MM.1S (cell line): ENCODE results near the gene DSCAM.

Experiments used
- EZH2 ChIP-seq: fragments of 300-600 bp; sonication (generic); optimal IDR thresholded peaks from 2 replicates; pipeline ENCODE3; 2017; ENCODE audit warnings: low read depth, mild to moderate bottlenecking, antibody characterized with exemption, low read length, mixed read lengths
- TF ChIP-seq, protein P1 (sequence below): fragments of 300-600 bp; sonication (generic); IDR thresholded peaks from 2 replicates; pipeline ENCODE4 v1.5.1; 2016; ENCODE audit warnings: antibody characterized with exemption, low read length, mixed read lengths

DNA sequence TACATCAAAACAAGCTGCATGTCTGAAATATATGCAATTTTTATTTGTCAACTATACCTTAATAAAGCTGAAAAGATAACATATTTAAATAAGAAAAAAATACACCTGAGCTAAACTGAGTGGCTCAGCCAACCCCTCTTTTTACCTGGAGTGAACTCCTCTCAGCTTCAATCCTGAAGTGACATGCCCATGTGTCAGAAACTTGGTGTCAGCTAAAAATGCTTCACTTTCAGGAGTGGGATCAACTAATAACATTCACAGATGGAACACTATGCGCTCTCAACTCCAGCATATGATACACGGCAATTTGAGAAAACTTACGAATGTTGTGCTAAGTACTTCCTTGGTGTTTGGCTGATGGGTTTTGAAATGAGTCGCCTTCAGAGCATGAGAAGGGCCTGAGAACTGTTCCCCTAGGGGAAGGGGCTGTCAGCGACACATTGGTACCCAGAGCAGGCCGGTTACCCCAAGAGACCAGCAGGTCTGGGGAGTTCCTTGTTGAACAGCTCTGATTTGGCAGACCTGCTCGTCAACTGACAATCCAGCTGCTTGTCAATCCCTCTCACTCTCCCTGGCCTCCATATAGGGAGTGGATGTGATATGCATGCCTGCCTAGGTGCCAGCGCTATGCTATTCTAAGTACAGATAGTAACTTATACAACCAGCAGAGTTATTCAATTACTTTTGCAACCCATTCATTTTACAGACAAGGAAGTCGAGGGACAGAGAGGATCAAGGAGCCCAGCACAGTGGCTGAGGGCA lies 712.0 kb downstream of the DSCAM start:
- no peak for TF ChIP-seq EZH2
- TF ChIP-seq, protein P1, sequence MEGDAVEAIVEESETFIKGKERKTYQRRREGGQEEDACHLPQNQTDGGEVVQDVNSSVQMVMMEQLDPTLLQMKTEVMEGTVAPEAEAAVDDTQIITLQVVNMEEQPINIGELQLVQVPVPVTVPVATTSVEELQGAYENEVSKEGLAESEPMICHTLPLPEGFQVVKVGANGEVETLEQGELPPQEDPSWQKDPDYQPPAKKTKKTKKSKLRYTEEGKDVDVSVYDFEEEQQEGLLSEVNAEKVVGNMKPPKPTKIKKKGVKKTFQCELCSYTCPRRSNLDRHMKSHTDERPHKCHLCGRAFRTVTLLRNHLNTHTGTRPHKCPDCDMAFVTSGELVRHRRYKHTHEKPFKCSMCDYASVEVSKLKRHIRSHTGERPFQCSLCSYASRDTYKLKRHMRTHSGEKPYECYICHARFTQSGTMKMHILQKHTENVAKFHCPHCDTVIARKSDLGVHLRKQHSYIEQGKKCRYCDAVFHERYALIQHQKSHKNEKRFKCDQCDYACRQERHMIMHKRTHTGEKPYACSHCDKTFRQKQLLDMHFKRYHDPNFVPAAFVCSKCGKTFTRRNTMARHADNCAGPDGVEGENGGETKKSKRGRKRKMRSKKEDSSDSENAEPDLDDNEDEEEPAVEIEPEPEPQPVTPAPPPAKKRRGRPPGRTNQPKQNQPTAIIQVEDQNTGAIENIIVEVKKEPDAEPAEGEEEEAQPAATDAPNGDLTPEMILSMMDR, result no peak
